Psoas muscle (tissue), 8 donors: ENCODE measurements around the gene EDDM3A. TPM values are rescaled to one million over a fixed set of nuclear protein-coding genes. Genes with fewer than 3 reads are reported as not detected.

Source experiments
- ATAC-seq, 4 donors: fragments of 200-7000 bp; cut with Tn5 transposase; one replicate each; pipeline ENCODE4 v1.9.1; 2020; ENCODE audit warnings: moderate library complexity in 3 of 4, mild to moderate bottlenecking in 2 of 4
- DNase-seq, 2 donors: peaks; one replicate each; pipeline ENCODE4 v3.0.0-alpha.2; 2020
- H3K27ac ChIP-seq: fragments of 200-600 bp; one replicate; pipeline ENCODE4 v1.8.0; 2022
- H3K27me3 ChIP-seq, 3 donors: fragments of 200-600 bp in 1 of 3; one replicate each; pipeline versions ENCODE4 v1.6.1 to v1.8.0; 2013 to 2022; ENCODE audit warnings: low read length in 2 of 3, mild to moderate bottlenecking in 2 of 3, moderate library complexity in 1 of 3; ENCODE audit not compliant: insufficient read depth in 3 of 3
- H3K36me3 ChIP-seq, 2 donors: fragments of 200-600 bp in 1 of 2; one replicate each; pipeline versions ENCODE4 v1.6.1 to v1.8.0; 2013 to 2022; ENCODE audit warnings: low read depth in 1 of 2, mild to moderate bottlenecking in 1 of 2, moderate library complexity in 1 of 2; ENCODE audit not compliant: insufficient read depth in 1 of 2
- H3K4me1 ChIP-seq: fragments of 200-600 bp; one replicate; pipeline ENCODE4 v1.8.0; 2022
- H3K4me3 ChIP-seq: fragments of 200-600 bp; one replicate; pipeline ENCODE4 v1.8.0; 2022; ENCODE audit warnings: mild to moderate bottlenecking
- H3K9me3 ChIP-seq: fragments of 200-600 bp; one replicate; pipeline ENCODE4 v1.8.0; 2022
- CTCF ChIP-seq: fragments of 200-600 bp; IDR thresholded peaks from one replicate; pipeline ENCODE4 v1.8.0; 2022; ENCODE audit warnings: antibody characterized with exemption
- WGBS, 3 donors: extraction: QIAGEN DNeasy Blood & Tissue Kit; methylation state at CpG; one replicate each; pipeline versions ENCODE4 v1.1.6 to v1.1.7; 2013; 5-methylcytosine and 5-hydroxymethylcytosine counted together
- intact Hi-C, 2 donors: fragments of 100-400 bp; cut with DNase I; formaldehyde crosslinking; loops; one replicate each; pipeline versions ENCODE4 v1.11.0 to v1.14.2; 2022
- long read RNA-seq, 2 donors: library from polyadenylated mRNA; unstranded; transcript quantifications; one replicate each; pipeline ENCODE4 v2.0.0, GENCODE V29; 2021
- polyA plus RNA-seq, 3 donors: library from polyadenylated mRNA; stranded (reverse); fragments of 200-250 nt; gene quantifications; one replicate each; pipeline ENCODE4 v1.2.3, GENCODE V29; 2013
- total RNA-seq, 4 donors: library from RNA; stranded (reverse); fragmentation: NEBNext Ultra II Directional in 2 of 4; extraction: Animal tissue kit (Norgen Biotek cat#: 25700) in 2 of 4; gene quantifications; one replicate each; pipeline versions ENCODE4 v1.2.1 to v1.2.4, GENCODE V29; 2021 to 2023
- donor health status: healthy with polysubstance abuse.
- donor health status: DM: no; HTN: no; CAD: no; lungs with moderate emphysema.
- donor health status: Bipolar disorder and iron deficiency.
- donor health status: healthy.
- donor health status: DM: yes; HTN: yes; CAD: no.
- donor health status: DM: no; HTN: no; CAD: no.
- donor health status: DM: no; HTN: no; CAD: no.
- donor health status: DM: yes; HTN: yes; CAD: no.

EDDM3A gene
- total RNA-seq (not detected), polyA plus RNA-seq (under 1 TPM in 1 of 3 donors, not detected in 2; 0.03 TPM)
- long read RNA-seq, donor 1: 0 reads
- long read RNA-seq, donor 2: 0 reads

DNA sequence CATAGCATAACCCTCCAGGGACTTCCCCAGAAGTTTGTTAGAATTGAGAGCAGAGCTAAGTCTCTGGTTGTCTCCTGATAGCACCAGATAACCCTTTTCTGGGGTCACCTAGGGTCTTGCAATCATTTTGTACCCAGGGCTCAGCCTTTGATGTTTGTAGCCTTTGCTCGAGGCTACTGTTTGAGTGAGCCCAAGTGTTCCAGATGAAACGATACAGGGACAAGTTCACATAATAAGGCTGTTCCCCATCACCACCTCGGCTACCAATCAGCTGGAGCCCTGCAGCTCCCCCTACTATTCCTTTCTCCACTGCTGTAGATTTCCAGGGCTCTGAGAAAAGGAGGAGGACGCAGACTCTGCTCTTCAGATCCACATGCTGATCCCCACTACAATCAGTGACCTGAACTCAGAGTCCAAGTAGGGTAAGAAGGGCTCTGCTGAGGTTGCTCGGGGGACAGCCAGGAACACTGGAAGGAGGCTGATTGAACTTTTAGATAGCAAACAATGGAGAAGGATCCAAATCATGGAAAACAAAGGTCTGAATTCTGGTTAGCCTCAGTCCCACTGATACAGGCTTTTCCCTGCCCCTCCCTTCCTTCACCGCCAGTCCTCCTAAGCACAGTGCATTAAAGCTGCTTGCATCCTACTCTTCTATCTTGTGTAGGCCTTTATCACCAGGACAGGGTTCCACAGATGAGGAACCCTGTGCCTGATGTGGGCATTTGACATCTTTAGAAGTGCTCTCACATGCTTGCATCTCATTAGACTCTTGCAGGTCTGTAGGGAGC is at the start of gene EDDM3A:
Gene EDDM3A (plus strand): TSS at position 317 of the 788 bp plus-strand sequence. CDS start 1,694 bp downstream, outside the sequence.
- Histone ChIP-seq H3K27me3 (peaks cover 0 to 2% (median 2%) of the 10 kb centered on the region in 3 donors), H3K9me3 (no peaks in the 10 kb centered on the region), H3K4me1 (no peaks in the 10 kb centered on the region), H3K27ac (no peak within 1 kb of the TSS), H3K4me3 (no peak within 1 kb of the TSS), H3K36me3 (no peaks in the 10 kb centered on the region)
- intact Hi-C loops: no loop called here
- no peak for TF ChIP-seq CTCF
- DNase-seq (no peak), ATAC-seq (no peak)
- 65 to 71% (median 68%) methylated on average over 6 of the region's 6 CpGs for WGBS, 3 donors

DNA sequence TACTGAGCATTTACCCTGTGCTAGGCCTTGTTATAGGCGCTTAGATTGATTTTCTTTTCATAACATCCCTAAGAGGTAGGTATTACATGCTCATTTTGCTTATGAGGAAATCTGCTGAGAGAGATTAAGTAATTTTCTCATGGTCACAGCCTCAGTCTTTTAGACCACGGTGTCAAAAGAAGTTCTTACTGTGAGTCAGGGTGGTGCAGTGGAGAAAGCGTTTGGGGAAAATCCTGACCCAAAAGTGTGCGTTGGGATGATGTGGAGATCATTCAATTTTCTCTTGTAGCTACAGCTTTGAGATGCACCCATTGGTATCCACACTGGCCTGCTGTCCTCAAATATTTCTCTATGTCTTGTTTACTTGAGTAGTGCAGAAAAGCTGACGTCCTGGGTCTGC is 48.9 kb upstream of the EDDM3A start:
- ATAC-seq: no peak
- WGBS, 3 donors: 84 to 87% (median 86%) methylated on average over 5 of the region's 5 CpGs

DNA sequence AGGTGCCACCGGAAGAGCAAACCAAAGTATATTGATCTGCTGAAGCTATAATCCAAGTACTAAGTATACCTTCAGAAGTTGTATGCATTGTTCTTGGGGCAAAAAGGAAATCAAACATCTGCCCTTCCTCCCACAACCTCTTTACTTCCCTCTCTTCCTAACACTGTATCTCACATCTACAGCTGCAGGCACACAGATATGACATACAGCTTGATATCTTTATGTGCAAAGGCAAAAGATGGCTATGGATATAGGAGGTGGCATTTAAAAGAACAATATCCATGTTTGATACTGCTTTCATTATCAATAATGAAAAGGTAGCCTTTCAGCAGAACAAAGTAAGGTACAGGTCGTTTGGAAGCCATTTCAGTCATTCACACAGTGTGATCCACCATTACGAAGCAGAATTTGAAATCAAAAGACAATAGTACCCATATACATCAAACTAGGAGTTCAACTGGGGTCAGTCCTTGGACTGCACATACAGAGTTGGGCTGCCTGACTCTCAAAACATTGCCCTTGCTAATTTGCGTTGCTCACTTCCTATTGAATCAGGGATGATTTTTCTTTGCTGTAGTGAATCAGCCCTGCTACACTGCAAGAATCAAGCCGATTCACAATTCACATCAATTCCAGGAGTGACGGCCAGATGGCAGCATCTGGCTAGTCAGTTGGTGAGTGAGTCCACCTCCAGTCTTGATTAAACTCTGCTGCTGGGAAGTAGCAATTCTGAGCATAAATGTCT is 48.2 kb upstream of the EDDM3A start:
- H3K27me3 ChIP-seq: no peaks in the 10 kb centered on the region
- H3K27ac ChIP-seq: no peak overlapping the region
- ATAC-seq: peak; percentile 49 to 84 (median 67)
- intact Hi-C loops: loop anchor here (1.0 to 10.0 kb wide), 5 partner anchors 158 to 345 kb away; partner anchors contain the start of gene RNASE7 (in 1 of the 2)
- H3K36me3 ChIP-seq: no peaks in the 10 kb centered on the region
- WGBS, 3 donors: 35 to 37% (median 35%) methylated on average over 6 of the region's 6 CpGs
- TF ChIP-seq CTCF: peak; percentile 68
- no peaks in the 10 kb centered on the region for H3K4me1 ChIP-seq
- DNase-seq: peak in 1 of 2 donors; percentile 49
- no peak overlapping the region for H3K4me3 ChIP-seq
- no peaks in the 10 kb centered on the region for H3K9me3 ChIP-seq

More for the DNA sequence above, 48.9 kb upstream of the EDDM3A start:
- TF ChIP-seq CTCF: no peak
- DNase-seq: no peak
- no peaks in the 10 kb centered on the region for H3K9me3 ChIP-seq
- no peaks in the 10 kb centered on the region for H3K36me3 ChIP-seq
- H3K27me3 ChIP-seq: no peaks in the 10 kb centered on the region
- no peak overlapping the region for H3K4me3 ChIP-seq
- H3K27ac ChIP-seq: no peak overlapping the region
- intact Hi-C loops: loop anchor here (5.0 to 10.0 kb wide), 4 partner anchors 161 to 346 kb away; partner anchors contain the start of gene RNASE7 (in 1 of the 2)
- no peaks in the 10 kb centered on the region for H3K4me1 ChIP-seq

- Histone ChIP-seq H3K36me3 (no peaks in the 10 kb centered on the region), H3K4me3 (no peak overlapping the region), H3K27me3 (no peaks in the 10 kb centered on the region), H3K9me3 (no peaks in the 10 kb centered on the region), H3K27ac (no peak overlapping the region), H3K4me1 (no peaks in the 10 kb centered on the region)
- ATAC-seq (no peak), DNase-seq (no peak)
- no peak for TF ChIP-seq CTCF
- intact Hi-C loops: loop anchor here (1.0 to 10.0 kb wide), 5 partner anchors 157 to 344 kb away; partner anchors contain the start of gene RNASE7 (in 1 of the 2)
These were observed 47.7 kb upstream of the EDDM3A start for GRCh38 chr14:20698018-20698329.
